PC-9 (cell line): ENCODE results near the gene CTNNB1. TPM values are rescaled to one million over a fixed set of nuclear protein-coding genes. Genes with fewer than 3 reads are reported as not detected.

Experiments used
- BruUV-seq: library from RNA; stranded (reverse); fragments of 400-500 nt; replicated peaks from 2 replicates; lab custom pipeline; 2021; lab: Mats Ljungman, UMichigan
- CTCF ChIA-PET: fragments of 300-600 bp; sonication (Branson Sonifier 250); formaldehyde crosslinking; loops from one replicate; lab custom pipeline; 2022; ENCODE audit warnings: antibody characterized with exemption; lab: Charles Lee
- POLR2A ChIA-PET: fragments of 300-600 bp; sonication (Branson Sonifier 250); formaldehyde crosslinking; loops from one replicate; lab custom pipeline; 2022; ENCODE audit warnings: antibody characterized with exemption; ENCODE audit not compliant: unreplicated experiment; lab: Charles Lee
- DNase-seq, 2 experiments: peaks; one replicate each; pipeline versions ENCODE4 v3.0.0 to v3.0.0-alpha.2; 2015 to 2022; ENCODE audit warnings: mixed read lengths in 1 of 2
- H2AFZ ChIP-seq: fragments of 200-600 bp; sonication (generic); 2 replicates; pipeline ENCODE4 v1.8.1; 2017; ENCODE audit warnings: antibody characterized with exemption
- H3F3A ChIP-seq: fragments of 200-600 bp; sonication (generic); 2 replicates; pipeline ENCODE4 v1.8.1; 2017; ENCODE audit warnings: antibody characterized with exemption, mild to moderate bottlenecking, low read depth; ENCODE audit not compliant: insufficient read depth
- H3K27ac ChIP-seq: fragments of 200-600 bp; sonication (generic); 2 replicates; pipeline ENCODE4 v1.6.1; 2016; ENCODE audit warnings: mixed run types
- H3K27me3 ChIP-seq: fragments of 200-600 bp; sonication (generic); 2 replicates; pipeline ENCODE4 v1.6.1; 2016; ENCODE audit warnings: low read depth, mixed run types; ENCODE audit not compliant: insufficient read depth
- H3K36me3 ChIP-seq: fragments of 200-600 bp; sonication (generic); 2 replicates; pipeline ENCODE4 v1.6.1; 2016; ENCODE audit warnings: low read depth, mixed run types
- H3K4me1 ChIP-seq: fragments of 200-600 bp; sonication (generic); replicated peaks from 2 replicates; pipeline ENCODE4 v1.6.1; 2016; ENCODE audit warnings: mixed run types; ENCODE audit not compliant: insufficient read depth
- H3K4me2 ChIP-seq: fragments of 200-600 bp; sonication (generic); 2 replicates; pipeline ENCODE4 v1.6.1; 2017; ENCODE audit warnings: mixed run types
- H3K4me3 ChIP-seq: fragments of 200-600 bp; sonication (generic); 2 replicates; pipeline ENCODE4 v1.6.1; 2016; ENCODE audit warnings: mixed run types
- H3K79me2 ChIP-seq: fragments of 200-600 bp; sonication (generic); 2 replicates; pipeline ENCODE4 v1.6.1; 2017; ENCODE audit warnings: low read depth, mixed run types
- H3K9me2 ChIP-seq: fragments of 200-600 bp; sonication (generic); 2 replicates; pipeline ENCODE4 v1.8.1; 2017; ENCODE audit warnings: mild to moderate bottlenecking; ENCODE audit not compliant: insufficient read depth
- H3K9me3 ChIP-seq: fragments of 200-600 bp; sonication (generic); 2 replicates; pipeline ENCODE4 v1.8.1; 2016; ENCODE audit warnings: low read depth; ENCODE audit not compliant: insufficient read depth
- H4K20me1 ChIP-seq: fragments of 200-600 bp; sonication (generic); 2 replicates; pipeline ENCODE4 v1.8.1; 2017; ENCODE audit not compliant: insufficient read depth
- CTCF ChIP-seq: fragments of 200-600 bp; sonication (generic); conservative IDR thresholded peaks from 2 replicates; pipeline ENCODE4 v1.6.1; 2017; ENCODE audit warnings: mixed run types, antibody characterized with exemption, mild to moderate bottlenecking, moderate library complexity
- EZH2 ChIP-seq: fragments of 200-600 bp; sonication (generic); IDR thresholded peaks from 2 replicates; pipeline ENCODE4 v1.8.0; 2017; ENCODE audit warnings: antibody characterized with exemption, low read depth
- intact Hi-C: fragments of 100-400 bp; cut with micrococcal nuclease; formaldehyde crosslinking; loops from one replicate; pipeline ENCODE4 v1.10.0; 2022; ENCODE audit not compliant: unreplicated experiment
- total RNA-seq: library from RNA; stranded (reverse); gene quantifications from 2 replicates; pipeline ENCODE4 v1.2.3, GENCODE V29; 2021

Gene CTNNB1
- total RNA-seq, 1 experiment from 2014 or later, result 251 TPM

- H3K27ac ChIP-seq, result no peak overlapping the region
- POLR2A ChIA-PET, result interaction anchor here (0.5 kb wide), 1 partner anchor 161 kb away, joined by 6 read pairs; no protein-coding TSS in a partner anchor
- no peak overlapping the region for H3K4me3 ChIP-seq
- no peak overlapping the region for H2AFZ ChIP-seq
- no peak overlapping the region for H3K4me2 ChIP-seq
- no peak for DNase-seq
- intact Hi-C loops, result no loop called here
- no peaks in the 10 kb centered on the region for H3K4me1 ChIP-seq
- H4K20me1 ChIP-seq, result no peaks in the 10 kb centered on the region
- no peaks in the 10 kb centered on the region for H3K9me3 ChIP-seq
- BruUV-seq, result no TSS peak
- no peaks in the 10 kb centered on the region for H3K9me2 ChIP-seq
- TF ChIP-seq EZH2 (no peak), CTCF (no peak)
- H3K27me3 ChIP-seq, result no peaks in the 10 kb centered on the region
- CTCF ChIA-PET, result no interaction called here
- H3K36me3 ChIP-seq, result no peaks in the 10 kb centered on the region
- no peaks in the 10 kb centered on the region for H3F3A ChIP-seq
- no peaks in the 10 kb centered on the region for H3K79me2 ChIP-seq
These were observed 22.7 kb upstream of the CTNNB1 start for GRCh38 chr3:41176596-41176995.

GRCh38 chr3:41178576-41178975 lies 20.7 kb upstream of the CTNNB1 start:
- H3K27ac ChIP-seq, result no peak overlapping the region
- H4K20me1 ChIP-seq, result no peaks in the 10 kb centered on the region
- no peaks in the 10 kb centered on the region for H3F3A ChIP-seq
- POLR2A ChIA-PET, result no interaction called here
- no peak overlapping the region for H3K4me2 ChIP-seq
- H3K9me3 ChIP-seq, result no peaks in the 10 kb centered on the region
- intact Hi-C loops, result no loop called here
- no peaks in the 10 kb centered on the region for H3K9me2 ChIP-seq
- no peak for DNase-seq
- H3K79me2 ChIP-seq, result no peaks in the 10 kb centered on the region
- no peak overlapping the region for H3K4me3 ChIP-seq
- CTCF ChIA-PET, result no interaction called here
- no peak overlapping the region for H2AFZ ChIP-seq
- BruUV-seq, result no TSS peak
- no peaks in the 10 kb centered on the region for H3K27me3 ChIP-seq
- H3K36me3 ChIP-seq, result no peaks in the 10 kb centered on the region
- TF ChIP-seq EZH2 (no peak), CTCF (no peak)
- H3K4me1 ChIP-seq, result no peaks in the 10 kb centered on the region

- no peaks in the 10 kb centered on the region for H3K4me1 ChIP-seq
- ChIA-PET POLR2A (no interaction called here), CTCF (no interaction called here)
- H3K27me3 ChIP-seq, result no peaks in the 10 kb centered on the region
- BruUV-seq, result no TSS peak
- no peak overlapping the region for H3K4me3 ChIP-seq
- H3F3A ChIP-seq, result no peaks in the 10 kb centered on the region
- no peak for DNase-seq
- no peaks in the 10 kb centered on the region for H3K79me2 ChIP-seq
- H3K36me3 ChIP-seq, result no peaks in the 10 kb centered on the region
- no peaks in the 10 kb centered on the region for H4K20me1 ChIP-seq
- TF ChIP-seq EZH2 (no peak), CTCF (no peak)
- H3K9me3 ChIP-seq, result no peaks in the 10 kb centered on the region
- intact Hi-C loops, result no loop called here
- H2AFZ ChIP-seq, result no peak overlapping the region
- H3K9me2 ChIP-seq, result no peaks in the 10 kb centered on the region
- no peak overlapping the region for H3K27ac ChIP-seq
- H3K4me2 ChIP-seq, result no peak overlapping the region
These were observed 18.9 kb upstream of the CTNNB1 start for GRCh38 chr3:41180396-41180795.
